Ascending aorta (tissue), 2 donors: ENCODE measurements around the gene EHD4. TPM values are rescaled to one million over a fixed set of nuclear protein-coding genes. Genes with fewer than 3 reads are reported as not detected.
A peak's percentile ranks its signal among the peaks of the same experiment; 100 is the strongest.

Experiments
- DNase-seq, 2 donors: peaks; one replicate each; pipeline ENCODE4 v3.0.0-alpha.2; 2019; ENCODE audit warnings: low spot score in 2 of 2
- H3K27ac ChIP-seq, 2 donors: fragments of 200-600 bp; sonication (generic); one replicate each; pipeline ENCODE4 v1.5.1; 2016 to 2017; ENCODE audit warnings: mild to moderate bottlenecking in 1 of 2
- H3K27me3 ChIP-seq: fragments of 200-600 bp; sonication (generic); one replicate; pipeline ENCODE4 v1.5.1; 2017
- H3K36me3 ChIP-seq, 2 donors: fragments of 200-600 bp; sonication (generic); one replicate each; pipeline ENCODE4 v1.5.1; 2016
- H3K4me1 ChIP-seq, 2 donors: fragments of 200-600 bp; sonication (generic); one replicate each; pipeline ENCODE4 v1.5.1; 2016 to 2017; ENCODE audit warnings: mild to moderate bottlenecking in 1 of 2
- H3K4me3 ChIP-seq, 2 donors: fragments of 200-600 bp; sonication (generic); one replicate each; pipeline ENCODE4 v1.5.1; 2016 to 2017; ENCODE audit warnings: mild to moderate bottlenecking in 1 of 2
- H3K9me3 ChIP-seq, 2 donors: fragments of 200-600 bp; sonication (generic); one replicate each; pipeline ENCODE4 v1.5.1; 2016
- CTCF ChIP-seq, 3 experiments: fragments of 200-600 bp in 2 of 3; fragments of 450-650 bp in 1 of 3; sonication (generic) in 2 of 3; IDR thresholded peaks; one replicate each; pipeline ENCODE4 v1.5.1; 2016 to 2019; ENCODE audit warnings: antibody characterized with exemption in 3 of 3, mild to moderate bottlenecking in 1 of 3, moderate library complexity in 1 of 3
- intact Hi-C: fragments of 100-400 bp; cut with DNase I; formaldehyde crosslinking; loops from one replicate; pipeline ENCODE4 v1.15.1; 2023
- total RNA-seq: library from RNA; depleted of rRNA; stranded (reverse); fragments of >200 nt; gene quantifications from one replicate; pipeline ENCODE4 v1.1.0, GENCODE V29; 2016

Gene EHD4
- total RNA-seq, 1 donor from 2014 or later: 70.4 TPM

- Histone ChIP-seq H3K4me3 (peak overlapping the region in 1 of 2 donors; percentile 50), H3K9me3 (no peaks in the 10 kb centered on the region)
Measured at GRCh38 chr15:41882689-41883483, 89.5 kb downstream of the EHD4 start.

DNA sequence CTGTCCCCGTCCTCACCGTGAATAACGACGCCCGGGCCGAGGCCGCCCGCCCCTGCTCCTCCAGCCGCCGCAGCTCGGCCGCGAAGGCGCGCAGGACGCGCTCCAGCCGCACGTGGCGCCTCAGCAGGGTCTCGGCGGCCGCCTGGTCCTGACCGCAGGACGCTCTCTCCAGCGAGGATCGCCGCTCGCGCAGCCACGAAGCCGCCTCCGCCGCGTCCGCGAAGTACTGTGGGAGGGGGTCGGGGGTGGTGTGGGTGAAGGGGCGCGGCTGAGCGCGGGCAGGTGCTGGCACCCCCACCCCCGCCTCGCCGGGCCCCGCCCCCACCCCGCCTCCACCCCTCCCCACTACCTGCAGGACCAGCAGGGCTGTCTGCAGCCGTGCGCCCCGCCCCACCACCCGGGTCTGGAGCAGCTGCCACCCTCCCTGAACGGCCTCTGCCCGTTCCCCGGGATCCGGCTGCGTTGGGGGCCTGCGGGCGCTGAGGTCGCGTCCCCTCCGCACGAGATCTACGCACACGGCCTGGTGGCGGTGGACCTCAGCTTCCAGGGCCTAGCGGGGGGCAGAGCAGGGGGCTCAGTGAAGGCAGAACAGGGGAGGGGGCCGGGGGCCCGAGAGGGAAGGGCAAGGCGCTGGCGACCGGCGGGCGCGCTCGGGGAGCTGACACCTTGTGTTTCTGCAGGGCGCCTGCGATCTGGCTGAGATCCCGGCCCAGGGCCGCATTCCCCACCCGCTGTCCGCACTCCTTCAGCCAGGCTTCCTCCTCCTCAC lies 90.3 kb downstream of the EHD4 start:
- H3K9me3 ChIP-seq: no peaks in the 10 kb centered on the region

More at GRCh38 chr15:41882689-41883483, 89.5 kb downstream of the EHD4 start:
- Histone ChIP-seq H3K27ac (no peak overlapping the region), H3K36me3 (no peaks in the 10 kb centered on the region), H3K4me1 (peaks cover 0 to 10% of the 10 kb centered on the region in 2 donors), H3K27me3 (no peaks in the 10 kb centered on the region)
- no peak for DNase-seq
- intact Hi-C loops: no loop called here
- TF ChIP-seq CTCF (IDR thresholded peaks at IDR 0.05): no peak

GRCh38 chr15:41881550-41881919 lies 90.8 kb downstream of the EHD4 start:
- peaks cover 0 to 10% of the 10 kb centered on the region in 2 donors for H3K4me1 ChIP-seq
- no peak for TF ChIP-seq CTCF (IDR thresholded peaks at IDR 0.05)
- peak overlapping the region; percentile 27 to 50 for H3K4me3 ChIP-seq
- DNase-seq: no peak
- H3K27ac ChIP-seq: no peak overlapping the region
- H3K27me3 ChIP-seq: no peaks in the 10 kb centered on the region
- H3K36me3 ChIP-seq: no peaks in the 10 kb centered on the region
- H3K9me3 ChIP-seq: no peaks in the 10 kb centered on the region
- intact Hi-C loops: no loop called here

More for the DNA sequence above, 90.3 kb downstream of the EHD4 start:
- Histone ChIP-seq H3K4me3 (peak overlapping the region; percentile 27 to 50), H3K27ac (no peak overlapping the region), H3K4me1 (peaks cover 0 to 10% of the 10 kb centered on the region in 2 donors), H3K27me3 (no peaks in the 10 kb centered on the region), H3K36me3 (no peaks in the 10 kb centered on the region)
- intact Hi-C loops: no loop called here
- TF ChIP-seq CTCF (IDR thresholded peaks at IDR 0.05): no peak
- DNase-seq: no peak

- DNase-seq: no peak
- Histone ChIP-seq H3K27ac (no peak overlapping the region), H3K9me3 (no peaks in the 10 kb centered on the region), H3K4me1 (peaks cover 0 to 10% of the 10 kb centered on the region in 2 donors), H3K4me3 (no peak overlapping the region), H3K27me3 (no peaks in the 10 kb centered on the region), H3K36me3 (no peaks in the 10 kb centered on the region)
- TF ChIP-seq CTCF (IDR thresholded peaks at IDR 0.05): no peak
- intact Hi-C loops: no loop called here
Measured at GRCh38 chr15:41881086-41881485, 91.3 kb downstream of the EHD4 start.

GRCh38 chr15:41880156-41880877 lies 92.0 kb downstream of the EHD4 start:
- Histone ChIP-seq H3K9me3 (no peaks in the 10 kb centered on the region), H3K36me3 (no peaks in the 10 kb centered on the region), H3K4me3 (no peak overlapping the region), H3K4me1 (peaks cover 0 to 10% of the 10 kb centered on the region in 2 donors), H3K27ac (no peak overlapping the region), H3K27me3 (no peaks in the 10 kb centered on the region)
- TF ChIP-seq CTCF (IDR thresholded peaks at IDR 0.05): no peak
- intact Hi-C loops: no loop called here
- DNase-seq: no peak
